HepG2 (cell line): ENCODE results near the gene NCAM2. TPM values are rescaled to one million over a fixed set of nuclear protein-coding genes. Genes with fewer than 3 reads are reported as not detected.

Experiments
- ATAC-seq: fragments of 200-7000 bp; cut with Tn5 transposase; 3 replicates; pipeline ENCODE4 v1.9.1; 2020; ENCODE audit warnings: mild to moderate bottlenecking, moderate library complexity
- BruUV-seq: library from RNA; stranded (reverse); fragments of 400-500 nt; replicated peaks from 2 replicates; lab custom pipeline; 2021; lab: Mats Ljungman, UMichigan
- CTCF ChIA-PET: fragments of 300-600 bp; formaldehyde crosslinking; extraction: SDS; loops from one replicate; lab custom pipeline; 2021; ENCODE audit warnings: low total read pairs, inconsistent platforms, low intra/inter-chr PET ratio; lab: Yijun Ruan, JAX
- POLR2A ChIA-PET: fragments of 350-600 bp; sonication (Branson Sonifier 250); formaldehyde crosslinking; loops from one replicate; lab custom pipeline; 2020; ENCODE audit warnings: antibody characterized with exemption, inconsistent platforms; lab: Yijun Ruan, JAX
- DNase-seq: peaks from one replicate; pipeline ENCODE4 v3.0.0-alpha.2; 2015; ENCODE audit warnings: low spot score
- FAIRE-seq: peaks from 3 replicates; lab custom pipeline; 2011; peaks lifted over from hg19 to GRCh38; lab: Jason Lieb, UNC
- H2AFZ ChIP-seq: one replicate; pipeline ENCODE4 v1.6.1; 2011; ENCODE audit warnings: low read length, inconsistent platforms
- H3K27ac ChIP-seq: fragments of 300-600 bp; 3 replicates; pipeline ENCODE4 v1.8.0; 2011; ENCODE audit warnings: mixed run types, mild to moderate bottlenecking, mixed read lengths, low read length, inconsistent platforms; ENCODE audit not compliant: insufficient read depth; ENCODE audit errors: extremely low read length
- H3K27me3 ChIP-seq, 2 experiments: fragments of 200-600 bp in 1 of 2; 2 replicates in 1 of 2; 3 replicates in 1 of 2; pipeline versions ENCODE4 v1.6.0 to v1.8.0; 2011; ENCODE audit warnings: low read length in 2 of 2, mild to moderate bottlenecking in 2 of 2, moderate library complexity in 2 of 2, inconsistent platforms in 1 of 2; ENCODE audit not compliant: insufficient read depth in 2 of 2, control insufficient read depth in 1 of 2
- H3K36me3 ChIP-seq, 2 experiments: fragments of 200-600 bp in 1 of 2; replicated peaks in 1 of 2; 2 replicates in 1 of 2; 3 replicates in 1 of 2; pipeline versions ENCODE4 v1.5.1 to v1.8.0; 2011; ENCODE audit warnings: low read length in 2 of 2, inconsistent platforms in 1 of 2; ENCODE audit not compliant: insufficient read depth in 2 of 2, control insufficient read depth in 1 of 2
- H3K4me1 ChIP-seq: 2 replicates; pipeline ENCODE4 v1.5.1; 2012; ENCODE audit warnings: low read length, inconsistent platforms; ENCODE audit not compliant: insufficient read depth
- H3K4me2 ChIP-seq: 2 replicates; pipeline ENCODE4 v1.6.0; 2011; ENCODE audit warnings: low read depth, low read length, inconsistent platforms
- H3K4me3 ChIP-seq, 3 experiments: fragments of 200-600 bp in 1 of 3; sonication (generic), shearing (Covaris generic) in 1 of 3; replicated peaks in 1 of 3; 2 replicates each; pipeline ENCODE4 v1.5.1; 2011 to 2016; ENCODE audit warnings: low read length in 3 of 3, inconsistent platforms in 2 of 3, low read depth in 2 of 3, mild to moderate bottlenecking in 2 of 3, control low read depth in 1 of 3, mixed read lengths in 1 of 3; ENCODE audit not compliant: insufficient read depth in 1 of 3
- H3K79me2 ChIP-seq: one replicate; pipeline ENCODE4 v1.6.1; 2011; ENCODE audit warnings: low read length, inconsistent platforms; ENCODE audit not compliant: insufficient read depth
- H3K9ac ChIP-seq: 2 replicates; pipeline ENCODE4 v1.6.0; 2011; ENCODE audit warnings: mild to moderate bottlenecking, low read depth, low read length, inconsistent platforms; ENCODE audit not compliant: insufficient read depth
- H3K9me3 ChIP-seq: 2 replicates; pipeline ENCODE4 v1.5.1; 2012; ENCODE audit warnings: mild to moderate bottlenecking, low read length
- H4K20me1 ChIP-seq: 2 replicates; pipeline ENCODE4 v1.6.0; 2011; ENCODE audit warnings: inconsistent platforms, mild to moderate bottlenecking, low read length, moderate library complexity; ENCODE audit not compliant: insufficient read depth
- CBX5 ChIP-seq: sonication (generic); formaldehyde crosslinking; IDR thresholded peaks from 2 replicates; pipeline ENCODE4 v1.4.0; 2020; ENCODE audit warnings: missing genetic modification reagents, borderline replicate concordance
- CHD4 ChIP-seq: fragments of 200-600 bp; sonication (generic); IDR thresholded peaks from 2 replicates; pipeline ENCODE4 v1.7.0; 2017; ENCODE audit warnings: mild to moderate bottlenecking, low read length, borderline replicate concordance
- FOXP1 ChIP-seq, 2 experiments: fragments of 450-650 bp in 1 of 2; IDR thresholded peaks; 2 replicates each; pipeline ENCODE4 v1.6.1; 2017 to 2018; ENCODE audit warnings: antibody characterized with exemption in 1 of 2
- HIC2 ChIP-seq: sonication (generic); formaldehyde crosslinking; IDR thresholded peaks from 2 replicates; pipeline ENCODE4 v1.9.0; 2022; ENCODE audit warnings: low read depth, missing genetic modification reagents
- PRDM10 ChIP-seq: sonication (generic); formaldehyde crosslinking; IDR thresholded peaks from 2 replicates; pipeline ENCODE4 v1.4.0; 2020; ENCODE audit warnings: low read depth, missing genetic modification reagents
- SRF ChIP-seq: IDR thresholded peaks from 2 replicates; pipeline ENCODE4 v1.6.1; 2011; ENCODE audit warnings: mild to moderate bottlenecking, low read depth, low read length, moderate library complexity
- TAF15 ChIP-seq: fragments of 200-400 bp; formaldehyde crosslinking; IDR thresholded peaks from one replicate; pipeline ENCODE4 v1.6.1; 2018; ENCODE audit warnings: mild to moderate bottlenecking, low read depth, low read length; ENCODE audit not compliant: poor library complexity, severe bottlenecking
- ZBTB26 ChIP-seq: IDR thresholded peaks from 2 replicates; pipeline ENCODE4 v1.6.1; 2016; ENCODE audit warnings: missing compliant biosample characterization, missing genetic modification reagents, borderline replicate concordance
- ZNF280B ChIP-seq: sonication (generic); formaldehyde crosslinking; IDR thresholded peaks from 2 replicates; pipeline ENCODE4 v1.5.0; 2020; ENCODE audit warnings: missing genetic modification reagents, mild to moderate bottlenecking, borderline replicate concordance
- ZNF280D ChIP-seq: sonication (generic); formaldehyde crosslinking; IDR thresholded peaks from 2 replicates; pipeline ENCODE4 v1.5.1; 2020; ENCODE audit warnings: mild to moderate bottlenecking, missing genetic modification reagents
- ZNF331 ChIP-seq: sonication (generic); formaldehyde crosslinking; IDR thresholded peaks from 2 replicates; pipeline ENCODE4 v1.4.0; 2020; ENCODE audit warnings: missing genetic modification reagents
- ZNF577 ChIP-seq: sonication (generic); formaldehyde crosslinking; IDR thresholded peaks from 2 replicates; pipeline ENCODE4 v1.4.0; 2020; ENCODE audit warnings: mild to moderate bottlenecking, low read depth, missing genetic modification reagents, borderline replicate concordance
- ZNF720 ChIP-seq: sonication (generic); formaldehyde crosslinking; IDR thresholded peaks from 2 replicates; pipeline ENCODE4 v1.4.0; 2020; ENCODE audit warnings: missing genetic modification reagents
- WGBS: methylation state at CpG from one replicate; pipeline ENCODE4 v1.1.6; 2017; ENCODE audit warnings: low lambda C conversion rate; 5-methylcytosine and 5-hydroxymethylcytosine counted together
- in situ Hi-C: cut with HindIII; loops from 2 replicates; pipeline ENCODE4 v1.10.0; 2017; ENCODE audit warnings: low pct_unique_long_range_greater_than_20kb; ENCODE audit not compliant: extremely low pct_ligation_motif_present
- intact Hi-C: fragments of 100-400 bp; cut with micrococcal nuclease; formaldehyde crosslinking; loops from one replicate; pipeline ENCODE4 v1.10.0; 2022; ENCODE audit not compliant: unreplicated experiment
- polyA plus RNA-seq, 8 experiments: library from polyadenylated mRNA; depleted of rRNA in 3 of 8; stranded (reverse) in 7 of 8; unstranded in 1 of 8; fragments of >200 nt; fragmentation: Illumina TruSeq in 4 of 8; extraction: Trizol in 4 of 8; gene quantifications; 2 replicates each; pipeline versions ENCODE4 v1.2.1 to v1.2.3, GENCODE V29; 2011 to 2016; ENCODE audit warnings: low read depth in 4 of 8, missing spikeins in 1 of 8, mixed read lengths in 1 of 8; ENCODE audit not compliant: insufficient read depth in 1 of 8
- total RNA-seq, 5 experiments: library from RNA; depleted of rRNA; stranded (reverse); fragments of >200 nt; fragmentation: Illumina TruSeq; extraction: Trizol; gene quantifications; 2 replicates each; pipeline ENCODE4 v1.2.3, GENCODE V29; 2016; ENCODE audit warnings: low read depth in 1 of 5

Gene NCAM2
- total and polyA plus RNA-seq, 2 of the 13 experiments (the other 11 are each of a cell fraction or from before 2014, with no cell fraction given), result not detected

GRCh38 chr21:21096956-21097355, 98.7 kb downstream of the NCAM2 start:
- 0% methylated on average over 5 of the region's 5 CpGs for WGBS
- H3K79me2 ChIP-seq, result no peaks in the 10 kb centered on the region
- no peak overlapping the region for H2AFZ ChIP-seq
- peaks cover 41% of the 10 kb centered on the region for H3K9me3 ChIP-seq
- ChIA-PET POLR2A (no interaction called here), CTCF (no interaction called here)
- no peak for FAIRE-seq
- no peak for DNase-seq
- no peak overlapping the region for H3K27ac ChIP-seq
- no peaks in the 10 kb centered on the region for H3K27me3 ChIP-seq
- H3K9ac ChIP-seq, result no peak overlapping the region
- no peaks in the 10 kb centered on the region for H3K36me3 ChIP-seq
- intact Hi-C loops (no loop called here), in situ Hi-C loops (no loop called here)
- H3K4me3 ChIP-seq, result no peak overlapping the region
- no peak overlapping the region for H3K4me2 ChIP-seq
- BruUV-seq, result no TSS peak
- no peaks in the 10 kb centered on the region for H3K4me1 ChIP-seq
- no peak for ATAC-seq
- H4K20me1 ChIP-seq, result no peaks in the 10 kb centered on the region
- TF ChIP-seq ZBTB26, result no peak
- TF ChIP-seq TAF15, result no peak
- no peak for TF ChIP-seq ZNF280D (CRISPR knock-in tag)
- TF ChIP-seq SRF, result no peak
- TF ChIP-seq CHD4, result no peak
- TF ChIP-seq PRDM10 (CRISPR knock-in tag), result no peak
- no peak for TF ChIP-seq ZNF280B (CRISPR knock-in tag)
- TF ChIP-seq FOXP1 (IDR thresholded peaks at IDR 0.05), result no peak
- TF ChIP-seq FOXP1 (CRISPR knock-in tag; IDR thresholded peaks at IDR 0.05), result no peak
- no peak for TF ChIP-seq ZNF331 (CRISPR knock-in tag)
- no peak for TF ChIP-seq ZNF577 (CRISPR knock-in tag)
- TF ChIP-seq ZNF720 (CRISPR knock-in tag), result no peak
- TF ChIP-seq HIC2 (CRISPR knock-in tag), result no peak
- no peak for TF ChIP-seq CBX5
